Fibroblast of villous mesenchyme (primary cell): ENCODE measurements around the gene DGCR6L. TPM values are rescaled to one million over a fixed set of nuclear protein-coding genes. Genes with fewer than 3 reads are reported as not detected.
"Not testable (repeated sequence)": the region's sequence is repeated elsewhere in the genome, so short reads cannot be mapped to it uniquely, and the experiment has no call there.

Experiments
- DNase-seq: peaks from one replicate; pipeline ENCODE4 v3.0.0-alpha.2; 2010; ENCODE audit warnings: low read depth
- H3K4me3 ChIP-seq: 2 replicates; pipeline ENCODE4 v1.5.1; 2011; ENCODE audit warnings: low read depth, mild to moderate bottlenecking, low read length
- CTCF ChIP-seq: IDR thresholded peaks from 2 replicates; pipeline ENCODE4 v1.5.1; 2012; ENCODE audit warnings: low read depth, mild to moderate bottlenecking, low read length; ENCODE audit not compliant: insufficient read depth
- total RNA-seq: library from RNA; depleted of rRNA; stranded (reverse); fragments of >200 nt; gene quantifications from 2 replicates; pipeline ENCODE4 v1.2.3, GENCODE V29; 2012

Gene DGCR6L
- total RNA-seq, 1 donor, result 47.1 TPM

- not testable (repeated sequence) for DNase-seq, H3K4me3 ChIP-seq
Observed at GRCh38 chr22:20269201-20269600, 50.7 kb downstream of the DGCR6L start.

GRCh38 chr22:20268279-20269012 is 51.4 kb downstream of the DGCR6L start, which contains the start of gene RTN4R:
Gene RTN4R (minus strand): TSS chr22:20268318. CDS start chr22:20268092, 226 bp downstream.
- DNase-seq, result peak; percentile 37
- TF ChIP-seq CTCF, result peak; percentile 55
- H3K4me3 ChIP-seq, result peak within 1 kb of the TSS; percentile 40

- no peak for TF ChIP-seq CTCF
- peak overlapping the region; percentile 40 for H3K4me3 ChIP-seq
- no peak for DNase-seq
Observed at GRCh38 chr22:20267441-20268278, 52.2 kb downstream of the DGCR6L start.

GRCh38 chr22:20266667-20267440 is 53.0 kb downstream of the DGCR6L start:
- not testable (repeated sequence) for DNase-seq, H3K4me3 ChIP-seq

GRCh38 chr22:20265772-20266666 is 53.8 kb downstream of the DGCR6L start:
- H3K4me3 ChIP-seq, DNase-seq: not testable (repeated sequence)

GRCh38 chr22:20264614-20265452 is 55.0 kb downstream of the DGCR6L start:
- H3K4me3 ChIP-seq, result no peak overlapping the region
- TF ChIP-seq CTCF, result no peak
- no peak for DNase-seq

Other genes starting within 250 kb of the DGCR6L start
- 30.7 and 34.1 TPM in 2 replicates for gene DGCR8, start 239.8 kb downstream of the DGCR6L start, total RNA-seq
- gene RANBP1, start 204.0 kb downstream of the DGCR6L start, total RNA-seq, result 200 and 206 TPM in 2 replicates
- 35.4 and 45.3 TPM in 2 replicates for gene TRMT2A, start 202.8 kb downstream of the DGCR6L start, total RNA-seq
- gene ZDHHC8, start 188.3 kb downstream of the DGCR6L start, total RNA-seq, result 8.1 and 10.8 TPM in 2 replicates
- 0.43 and 0.97 TPM in 2 replicates for gene CCDC188, start 169.0 kb downstream of the DGCR6L start, total RNA-seq
- gene RTN4R, start 51.7 kb downstream of the DGCR6L start, total RNA-seq, result 0.97 and 1.3 TPM in 2 replicates
- gene ZNF74, start 74.1 kb upstream of the DGCR6L start, total RNA-seq, result 10.3 and 10.8 TPM in 2 replicates
- 15.5 and 26.4 TPM in 2 replicates for gene SCARF2, start 117.8 kb upstream of the DGCR6L start, total RNA-seq
- gene KLHL22, start 175.7 kb upstream of the DGCR6L start, total RNA-seq, result 29.3 and 31.1 TPM in 2 replicates
- gene MED15, start 187.6 kb upstream of the DGCR6L start, total RNA-seq, result 37.0 and 51.0 TPM in 2 replicates